Calu3 (cell line): Measurements from ENCODE around the gene IMMP2L. TPM values are rescaled to one million over a fixed set of nuclear protein-coding genes. Genes with fewer than 3 reads are reported as not detected.

ENCODE experiments used
- BruUV-seq: library from RNA; stranded (reverse); fragments of 400-500 nt; replicated peaks from 2 replicates; lab custom pipeline; 2021; lab: Mats Ljungman, UMichigan
- CTCF ChIA-PET: fragments of 300-600 bp; sonication (Branson Sonifier 250); formaldehyde crosslinking; loops from one replicate; lab custom pipeline; 2022; ENCODE audit warnings: antibody characterized with exemption; lab: Charles Lee
- DNase-seq: peaks from one replicate; pipeline ENCODE4 v3.0.0; 2022
- H3K27ac Mint-ChIP-seq: one replicate; pipeline ENCODE4 v1.8.0; 2022; ENCODE audit warnings: mixed read lengths; ENCODE audit not compliant: unreplicated experiment
- H3K27me3 Mint-ChIP-seq: one replicate; pipeline ENCODE4 v1.8.0; 2022; ENCODE audit warnings: mixed read lengths; ENCODE audit not compliant: unreplicated experiment
- H3K36me3 Mint-ChIP-seq: one replicate; pipeline ENCODE4 v1.8.0; 2022; ENCODE audit warnings: mild to moderate bottlenecking, moderate library complexity, mixed read lengths; ENCODE audit not compliant: insufficient read depth, unreplicated experiment
- H3K4me1 Mint-ChIP-seq: one replicate; pipeline ENCODE4 v1.8.0; 2022; ENCODE audit warnings: mild to moderate bottlenecking, low read depth, mixed read lengths; ENCODE audit not compliant: unreplicated experiment
- H3K4me3 Mint-ChIP-seq: one replicate; pipeline ENCODE4 v1.8.0; 2022; ENCODE audit warnings: mild to moderate bottlenecking, low read depth, moderate library complexity, mixed read lengths; ENCODE audit not compliant: unreplicated experiment
- H3K9me3 Mint-ChIP-seq: one replicate; pipeline ENCODE4 v1.8.0; 2022; ENCODE audit warnings: low read depth, mixed read lengths; ENCODE audit not compliant: unreplicated experiment
- CTCF ChIP-seq: fragments of 200-600 bp; IDR thresholded peaks from one replicate; pipeline ENCODE4 v1.8.0; 2022; ENCODE audit warnings: antibody characterized with exemption; ENCODE audit not compliant: unreplicated experiment
- intact Hi-C: fragments of 100-400 bp; cut with micrococcal nuclease; formaldehyde crosslinking; loops from one replicate; pipeline ENCODE4 v1.10.0; 2022; ENCODE audit not compliant: unreplicated experiment
- total RNA-seq: library from RNA; stranded (reverse); gene quantifications from 2 replicates; pipeline ENCODE4 v1.2.3, GENCODE V29; 2022

The IMMP2L gene
- total RNA-seq, 1 experiment from 2014 or later: 28.6 TPM

- H3K27ac Mint-ChIP-seq: no peak overlapping the region
- no peak for DNase-seq
- no peak overlapping the region for H3K4me3 Mint-ChIP-seq
- CTCF ChIA-PET: interaction anchor here (0.8 kb wide), 1 partner anchor 156 kb away, joined by 7 read pairs; no protein-coding TSS in a partner anchor
- no peaks in the 10 kb centered on the region for H3K4me1 Mint-ChIP-seq
- no peaks in the 10 kb centered on the region for H3K27me3 Mint-ChIP-seq
- no peaks in the 10 kb centered on the region for H3K9me3 Mint-ChIP-seq
- TF ChIP-seq CTCF: no peak
- H3K36me3 Mint-ChIP-seq: no peaks in the 10 kb centered on the region
- no TSS peak for BruUV-seq
- intact Hi-C loops: no loop called here
These were observed 694.5 kb downstream of the IMMP2L start for GRCh38 chr7:110867771-110868170.

- H3K27ac Mint-ChIP-seq: no peak overlapping the region
These were observed 699.0 kb downstream of the IMMP2L start for GRCh38 chr7:110863258-110863657.

GRCh38 chr7:110861163-110861562 is 701.1 kb downstream of the IMMP2L start:
- BruUV-seq: no TSS peak
- no peak overlapping the region for H3K27ac Mint-ChIP-seq
- no peaks in the 10 kb centered on the region for H3K27me3 Mint-ChIP-seq
- no peaks in the 10 kb centered on the region for H3K9me3 Mint-ChIP-seq
- no peaks in the 10 kb centered on the region for H3K36me3 Mint-ChIP-seq
- no peak for DNase-seq
- H3K4me1 Mint-ChIP-seq: no peaks in the 10 kb centered on the region
- TF ChIP-seq CTCF: no peak
- intact Hi-C loops: no loop called here
- H3K4me3 Mint-ChIP-seq: no peak overlapping the region
- CTCF ChIA-PET: no interaction called here

More at GRCh38 chr7:110863258-110863657, 699.0 kb downstream of the IMMP2L start:
- BruUV-seq: no TSS peak
- Mint-ChIP-seq H3K4me3 (no peak overlapping the region), H3K4me1 (no peaks in the 10 kb centered on the region), H3K27me3 (no peaks in the 10 kb centered on the region), H3K36me3 (no peaks in the 10 kb centered on the region), H3K9me3 (no peaks in the 10 kb centered on the region)
- no peak for DNase-seq
- intact Hi-C loops: no loop called here
- CTCF ChIA-PET: no interaction called here
- no peak for TF ChIP-seq CTCF

- no peak for DNase-seq
- Mint-ChIP-seq H3K27ac (no peak overlapping the region), H3K27me3 (no peaks in the 10 kb centered on the region), H3K36me3 (no peaks in the 10 kb centered on the region), H3K4me1 (no peaks in the 10 kb centered on the region), H3K9me3 (no peaks in the 10 kb centered on the region), H3K4me3 (no peak overlapping the region)
- intact Hi-C loops: no loop called here
- TF ChIP-seq CTCF: no peak
- CTCF ChIA-PET: no interaction called here
- BruUV-seq: no TSS peak
These were observed 705.2 kb downstream of the IMMP2L start for GRCh38 chr7:110857106-110857505.
